A549 (cell line): ENCODE measurements around the gene GALNT3. TPM values are rescaled to one million over a fixed set of nuclear protein-coding genes. Genes with fewer than 3 reads are reported as not detected.

Experiments
- ATAC-seq, 2 experiments: fragments of 200-7000 bp in 1 of 2; fragments of >200 bp in 1 of 2; cut with Nextera tagmentation in 1 of 2; cut with Tn5 transposase in 1 of 2; 3 replicates each; pipeline versions ENCODE4 v1.8.0 to v1.9.1; 2018 to 2020; ENCODE audit warnings: mild to moderate bottlenecking in 1 of 2, moderate library complexity in 1 of 2
- CTCF ChIA-PET: fragments of 300-600 bp; sonication (Branson Sonifier 250); formaldehyde crosslinking; extraction: SDS; loops from one replicate; lab custom pipeline; 2021; ENCODE audit warnings: antibody characterized with exemption, inconsistent platforms; lab: Yijun Ruan, JAX
- POLR2A ChIA-PET: fragments of 350-600 bp; formaldehyde crosslinking; extraction: SDS; loops from one replicate; lab custom pipeline; 2021; ENCODE audit warnings: antibody characterized with exemption, inconsistent platforms; lab: Yijun Ruan, JAX
- DNase-seq, 2 experiments: peaks; one replicate each; pipeline versions ENCODE4 v3.0.0 to v3.0.0-alpha.2; 2011 to 2016; ENCODE audit warnings: low read depth in 1 of 2, low spot score in 1 of 2
- FAIRE-seq: peaks from 2 replicates; lab custom pipeline; 2011; peaks lifted over from hg19 to GRCh38; lab: Jason Lieb, UNC
- H3K27ac ChIP-seq, 2 experiments: fragments of >200 bp; sonication (Bioruptor Twin); formaldehyde crosslinking; 3 replicates each; pipeline ENCODE4 v1.5.1; 2016 to 2017
- H3K4me1 ChIP-seq: fragments of >200 bp; sonication (Bioruptor Twin); formaldehyde crosslinking; 3 replicates; pipeline ENCODE4 v1.6.1; 2016
- H3K4me2 ChIP-seq: fragments of >200 bp; sonication (Bioruptor Twin); formaldehyde crosslinking; 3 replicates; pipeline ENCODE4 v1.6.1; 2016
- H3K4me3 ChIP-seq: fragments of >200 bp; sonication (Bioruptor Twin); formaldehyde crosslinking; 3 replicates; pipeline ENCODE4 v1.5.1; 2016
- H3K9me3 ChIP-seq: fragments of >200 bp; sonication (Bioruptor Twin); formaldehyde crosslinking; 3 replicates; pipeline ENCODE4 v1.6.1; 2016
- BHLHE40 ChIP-seq: IDR thresholded peaks from 2 replicates; pipeline ENCODE4 v1.6.1; 2012; ENCODE audit warnings: low read depth, low read length, inconsistent platforms
- CBX8 ChIP-seq: fragments of 200-600 bp; sonication (generic); IDR thresholded peaks from 2 replicates; pipeline ENCODE4 v1.6.1; 2016
- EHF ChIP-seq: fragments of 250-450 bp; sonication (Bioruptor Pico); IDR thresholded peaks from 2 replicates; pipeline ENCODE4 v1.5.0; 2020; ENCODE audit warnings: mild to moderate bottlenecking
- EHMT2 ChIP-seq: fragments of 200-600 bp; sonication (generic); IDR thresholded peaks from 2 replicates; pipeline ENCODE4 v1.6.1; 2016; ENCODE audit warnings: antibody characterized with exemption, low read depth, mild to moderate bottlenecking, moderate library complexity
- ELK1 ChIP-seq: fragments of 150-350 bp; IDR thresholded peaks from 2 replicates; pipeline ENCODE4 v1.6.1; 2014; ENCODE audit warnings: low read depth, mild to moderate bottlenecking, low read length
- ESRRA ChIP-seq: fragments of 150-350 bp; IDR thresholded peaks from 2 replicates; pipeline ENCODE4 v1.6.1; 2014; ENCODE audit warnings: mild to moderate bottlenecking, low read length, borderline replicate concordance
- FOSB ChIP-seq: fragments of 250-450 bp; sonication (Bioruptor Pico); IDR thresholded peaks from 2 replicates; pipeline ENCODE4 v1.5.0; 2020; ENCODE audit warnings: mild to moderate bottlenecking, moderate library complexity
- FOXS1 ChIP-seq: fragments of 250-450 bp; sonication (Bioruptor Pico); IDR thresholded peaks from 2 replicates; pipeline ENCODE4 v1.5.0; 2020; ENCODE audit warnings: mild to moderate bottlenecking, moderate library complexity
- HEYL ChIP-seq: fragments of 250-450 bp; sonication (Bioruptor Pico); IDR thresholded peaks from 2 replicates; pipeline ENCODE4 v1.8.0; 2021; ENCODE audit warnings: mild to moderate bottlenecking, moderate library complexity
- HMGXB4 ChIP-seq: fragments of 250-450 bp; sonication (Bioruptor Pico); IDR thresholded peaks from 2 replicates; pipeline ENCODE4 v1.5.0; 2021; ENCODE audit warnings: mild to moderate bottlenecking, moderate library complexity, borderline replicate concordance
- JUNB ChIP-seq: fragments of >200 bp; sonication (Bioruptor Twin); formaldehyde crosslinking; IDR thresholded peaks from 2 replicates; pipeline ENCODE4 v1.6.1; 2016
- KDM5A ChIP-seq: fragments of 200-600 bp; sonication (generic); IDR thresholded peaks from 2 replicates; pipeline ENCODE4 v1.6.1; 2016; ENCODE audit warnings: antibody characterized with exemption, mild to moderate bottlenecking
- MAX ChIP-seq: IDR thresholded peaks from 2 replicates; pipeline ENCODE4 v1.6.1; 2012
- MAZ ChIP-seq: fragments of 150-350 bp; IDR thresholded peaks from 2 replicates; pipeline ENCODE4 v1.6.1; 2014; ENCODE audit warnings: antibody characterized with exemption, low read depth, low read length, borderline replicate concordance
- MYC ChIP-seq: IDR thresholded peaks from 2 replicates; pipeline ENCODE4 v1.6.1; 2012; ENCODE audit warnings: mild to moderate bottlenecking, inconsistent platforms, low read length, improper control_type of control experiment, borderline replicate concordance
- PBX3 ChIP-seq: IDR thresholded peaks from 2 replicates; pipeline ENCODE4 v1.6.1; 2012
- PHF8 ChIP-seq: fragments of 200-600 bp; sonication (generic); IDR thresholded peaks from 2 replicates; pipeline ENCODE4 v1.6.1; 2016; ENCODE audit warnings: low read depth, mild to moderate bottlenecking, antibody characterized with exemption, moderate library complexity, borderline replicate concordance
- POLR2A ChIP-seq: IDR thresholded peaks from 2 replicates; pipeline ENCODE4 v1.6.1; 2012; ENCODE audit warnings: mild to moderate bottlenecking, low read length
- RARB ChIP-seq: fragments of 250-450 bp; sonication (Bioruptor Pico); IDR thresholded peaks from 2 replicates; pipeline ENCODE4 v1.8.0; 2021; ENCODE audit warnings: mild to moderate bottlenecking, moderate library complexity
- REST ChIP-seq: fragments of 200-600 bp; sonication (generic); IDR thresholded peaks from 2 replicates; pipeline ENCODE4 v1.6.1; 2016; ENCODE audit warnings: antibody characterized with exemption, mild to moderate bottlenecking, moderate library complexity
- RNF2 ChIP-seq: fragments of 200-600 bp; sonication (generic); IDR thresholded peaks from 2 replicates; pipeline ENCODE4 v1.6.1; 2016; ENCODE audit warnings: low read depth, mild to moderate bottlenecking, antibody characterized with exemption, moderate library complexity, borderline replicate concordance
- SMC3 ChIP-seq: fragments of >200 bp; sonication (Bioruptor Twin); formaldehyde crosslinking; IDR thresholded peaks from 3 replicates; pipeline ENCODE4 v1.6.1; 2018; ENCODE audit warnings: inconsistent platforms
- TP53 ChIP-seq: fragments of 250-450 bp; sonication (Bioruptor Pico); IDR thresholded peaks from 2 replicates; pipeline ENCODE4 v1.5.0; 2021; ENCODE audit warnings: mild to moderate bottlenecking, moderate library complexity
- polyA plus RNA-seq, 4 experiments: library from polyadenylated mRNA; depleted of rRNA in 3 of 4; stranded (reverse); fragments of >200 nt; fragmentation: RNase III in 1 of 4; extraction: RNeasy Plus Mini Kit Qiagen cat#74134 plus additional on column Dnase treatment in 1 of 4; gene quantifications; 2 replicates in 3 of 4; 3 replicates in 1 of 4; pipeline ENCODE4 v1.2.3, GENCODE V29; 2011 to 2017

The GALNT3 gene
- polyA plus RNA-seq, 2 of the 4 experiments (the other 2 are of a cell fraction): 0.05 to 0.10 TPM

- TF ChIP-seq REST (no peak), MAX (no peak), FOXS1 (CRISPR knock-in tag) (no peak), RNF2 (no peak), MAZ (no peak), ESRRA (no peak)
Observed at GRCh38 chr2:165725421-165725820, 68.6 kb downstream of the GALNT3 start (continued).

GRCh38 chr2:165720511-165720910 lies 73.5 kb downstream of the GALNT3 start:
- Histone ChIP-seq H3K9me3 (no peaks in the 10 kb centered on the region), H3K4me1 (no peaks in the 10 kb centered on the region), H3K27ac (no peak overlapping the region), H3K4me3 (no peak overlapping the region), H3K4me2 (no peak overlapping the region)
- FAIRE-seq (no peak), DNase-seq (no peak), ATAC-seq (no peak)
- no peak for TF ChIP-seq MAX
- TF ChIP-seq MAZ: no peak
- TF ChIP-seq TP53 (CRISPR knock-in tag): no peak
- TF ChIP-seq MYC: no peak
- no peak for TF ChIP-seq CBX8
- no peak for TF ChIP-seq HEYL
- TF ChIP-seq BHLHE40: no peak
- no peak for TF ChIP-seq POLR2A
- no peak for TF ChIP-seq RARB (CRISPR knock-in tag)
- no peak for TF ChIP-seq PHF8
- TF ChIP-seq HMGXB4: no peak
- no peak for TF ChIP-seq REST
- TF ChIP-seq FOSB (CRISPR knock-in tag): no peak
- TF ChIP-seq SMC3: no peak
- TF ChIP-seq ELK1: no peak
- no peak for TF ChIP-seq JUNB
- TF ChIP-seq KDM5A: no peak
- no peak for TF ChIP-seq EHMT2
- TF ChIP-seq PBX3: no peak
- TF ChIP-seq EHF (CRISPR knock-in tag): no peak
- ChIA-PET CTCF (no interaction called here), POLR2A (no interaction called here)
